Mammary epithelial cell (primary cell): ENCODE results near the gene PMAIP1.

ENCODE experiments used
- EZH2 ChIP-seq: IDR thresholded peaks from 2 replicates; pipeline ENCODE4 v1.6.1; 2012; ENCODE audit warnings: low read length, inconsistent platforms, borderline replicate concordance
- TF ChIP-seq, protein P1 (sequence below), 2 donors: IDR thresholded peaks in 1 of 2; conservative IDR thresholded peaks in 1 of 2; 2 replicates each; pipeline ENCODE4 v1.5.1; 2011 to 2012; ENCODE audit warnings: inconsistent platforms in 2 of 2, low read length in 2 of 2, mild to moderate bottlenecking in 2 of 2, control low read depth in 1 of 2, low read depth in 1 of 2; ENCODE audit not compliant: insufficient read depth in 1 of 2; ENCODE audit errors: extremely low read depth in 1 of 2

DNA sequence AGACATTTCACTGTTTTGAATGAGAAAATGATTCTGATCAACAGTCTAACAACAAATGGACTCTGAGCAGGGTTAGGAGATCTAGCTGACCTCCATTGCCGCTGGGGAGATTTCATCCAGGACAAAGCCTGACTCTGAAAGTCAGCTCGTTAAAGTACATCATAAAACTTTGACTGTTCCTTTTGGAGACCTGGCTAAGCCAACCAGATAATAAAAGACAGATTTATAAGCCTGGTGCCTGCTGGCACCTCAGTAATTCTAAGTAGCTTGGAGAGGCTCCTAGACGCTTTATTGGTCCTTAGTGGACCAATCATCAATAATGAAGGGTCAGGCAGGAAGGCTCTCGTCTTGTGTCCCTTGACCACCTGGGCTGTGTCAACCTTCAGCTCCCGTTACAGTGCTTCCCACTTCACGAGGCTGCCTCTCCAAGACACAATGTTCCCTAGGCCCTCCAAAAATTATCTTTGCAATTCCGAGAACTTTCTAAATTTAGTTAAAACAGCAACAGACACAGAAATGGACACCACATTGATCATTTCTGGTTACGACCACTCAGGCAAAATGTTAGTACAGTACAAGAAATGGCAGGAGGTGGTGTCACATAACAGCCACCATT lies 47.9 kb upstream of the PMAIP1 start:
- TF ChIP-seq, protein P1, sequence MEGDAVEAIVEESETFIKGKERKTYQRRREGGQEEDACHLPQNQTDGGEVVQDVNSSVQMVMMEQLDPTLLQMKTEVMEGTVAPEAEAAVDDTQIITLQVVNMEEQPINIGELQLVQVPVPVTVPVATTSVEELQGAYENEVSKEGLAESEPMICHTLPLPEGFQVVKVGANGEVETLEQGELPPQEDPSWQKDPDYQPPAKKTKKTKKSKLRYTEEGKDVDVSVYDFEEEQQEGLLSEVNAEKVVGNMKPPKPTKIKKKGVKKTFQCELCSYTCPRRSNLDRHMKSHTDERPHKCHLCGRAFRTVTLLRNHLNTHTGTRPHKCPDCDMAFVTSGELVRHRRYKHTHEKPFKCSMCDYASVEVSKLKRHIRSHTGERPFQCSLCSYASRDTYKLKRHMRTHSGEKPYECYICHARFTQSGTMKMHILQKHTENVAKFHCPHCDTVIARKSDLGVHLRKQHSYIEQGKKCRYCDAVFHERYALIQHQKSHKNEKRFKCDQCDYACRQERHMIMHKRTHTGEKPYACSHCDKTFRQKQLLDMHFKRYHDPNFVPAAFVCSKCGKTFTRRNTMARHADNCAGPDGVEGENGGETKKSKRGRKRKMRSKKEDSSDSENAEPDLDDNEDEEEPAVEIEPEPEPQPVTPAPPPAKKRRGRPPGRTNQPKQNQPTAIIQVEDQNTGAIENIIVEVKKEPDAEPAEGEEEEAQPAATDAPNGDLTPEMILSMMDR (conservative IDR thresholded peaks at IDR 0.05 in 1 of 2, IDR thresholded peaks at IDR 0.05 in 1 of 2; ENCODE audit: extremely low read depth in 1 of 2, insufficient read depth in 1 of 2, low read depth in 1 of 2, low read length in 2 of 2) = no peak
- TF ChIP-seq EZH2 = no peak
